SK-N-SH (cell line): ENCODE results near the gene C6orf118. TPM values are rescaled to one million over a fixed set of nuclear protein-coding genes. Genes with fewer than 3 reads are reported as not detected.

Experiments used
- CTCF ChIA-PET: fragments of 300-600, 350-600 bp; formaldehyde crosslinking; extraction: SDS; loops from one replicate; lab custom pipeline; 2021; lab: Yijun Ruan, JAX
- POLR2A ChIA-PET: fragments of 350-600 bp; sonication (Branson Sonifier 250); formaldehyde crosslinking; extraction: SDS; loops from one replicate; lab custom pipeline; 2020; ENCODE audit warnings: antibody characterized with exemption, inconsistent platforms; lab: Yijun Ruan, JAX
- DNase-seq: peaks from one replicate; pipeline ENCODE4 v3.0.0; 2012
- H2AFZ ChIP-seq: fragments of 200-600 bp; sonication (generic); 2 replicates; pipeline ENCODE4 v1.8.1; 2016; ENCODE audit warnings: antibody characterized with exemption, mild to moderate bottlenecking, low read depth
- H3F3A ChIP-seq: fragments of 200-600 bp; sonication (generic); replicated peaks from 2 replicates; pipeline ENCODE3; 2016; ENCODE audit warnings: antibody characterized with exemption, mild to moderate bottlenecking; ENCODE audit not compliant: insufficient read depth
- H3K27ac ChIP-seq, 2 experiments: fragments of 200-500 bp in 1 of 2; fragments of 200-600 bp in 1 of 2; sonication (Bioruptor generic) in 1 of 2; sonication (generic), shearing (Covaris generic) in 1 of 2; 2 replicates each; pipeline versions ENCODE4 v1.5.1 to v1.6.1; 2014 to 2016; ENCODE audit warnings: low read depth in 2 of 2, inconsistent platforms in 1 of 2, low read length in 1 of 2, mild to moderate bottlenecking in 1 of 2, mixed read lengths in 1 of 2
- H3K27me3 ChIP-seq: fragments of 200-600 bp; sonication (generic), shearing (Covaris generic); 2 replicates; pipeline ENCODE4 v1.6.1; 2016; ENCODE audit warnings: mixed run types; ENCODE audit not compliant: insufficient read depth
- H3K36me3 ChIP-seq, 2 experiments: fragments of 200-500 bp in 1 of 2; fragments of 200-600 bp in 1 of 2; sonication (Bioruptor generic) in 1 of 2; sonication (generic) in 1 of 2; replicated peaks in 1 of 2; 2 replicates each; pipeline versions ENCODE3 to v1.5.1; 2014 to 2016; ENCODE audit warnings: low read length in 1 of 2, mild to moderate bottlenecking in 1 of 2; ENCODE audit not compliant: insufficient read depth in 2 of 2, control insufficient read depth in 1 of 2
- H3K4me1 ChIP-seq, 2 experiments: fragments of 200-500 bp in 1 of 2; fragments of 200-600 bp in 1 of 2; sonication (Bioruptor generic) in 1 of 2; sonication (generic), shearing (Covaris generic) in 1 of 2; 2 replicates each; pipeline versions ENCODE4 v1.5.1 to v1.6.1; 2014 to 2016; ENCODE audit warnings: low read depth in 1 of 2, low read length in 1 of 2, mixed run types in 1 of 2; ENCODE audit not compliant: insufficient read depth in 2 of 2, control insufficient read depth in 1 of 2
- H3K4me2 ChIP-seq: fragments of 200-600 bp; sonication (generic), shearing (Covaris generic); 2 replicates; pipeline ENCODE4 v1.6.1; 2017; ENCODE audit warnings: mixed run types
- H3K4me3 ChIP-seq, 2 experiments: fragments of 200-500 bp in 1 of 2; fragments of 200-600 bp in 1 of 2; sonication (Bioruptor generic) in 1 of 2; sonication (generic), shearing (Covaris generic) in 1 of 2; 2 replicates each; pipeline versions ENCODE4 v1.5.1 to v1.8.1; 2014 to 2016; ENCODE audit warnings: low read depth in 2 of 2, inconsistent platforms in 1 of 2, low read length in 1 of 2, mild to moderate bottlenecking in 1 of 2, mixed read lengths in 1 of 2, moderate library complexity in 1 of 2
- H3K79me2 ChIP-seq: fragments of 200-600 bp; sonication (generic); 2 replicates; pipeline ENCODE4 v1.8.1; 2017; ENCODE audit warnings: mild to moderate bottlenecking; ENCODE audit not compliant: insufficient read depth
- H3K9ac ChIP-seq: fragments of 200-600 bp; sonication (generic); 2 replicates; pipeline ENCODE4 v1.6.1; 2017; ENCODE audit warnings: mixed run types
- H3K9me2 ChIP-seq: fragments of 200-600 bp; sonication (generic); 2 replicates; pipeline ENCODE4 v1.6.1; 2017; ENCODE audit warnings: mixed run types
- H3K9me3 ChIP-seq: fragments of 200-600 bp; sonication (generic); 2 replicates; pipeline ENCODE4 v1.6.1; 2017; ENCODE audit warnings: mixed run types, mild to moderate bottlenecking, moderate library complexity
- H4K20me1 ChIP-seq: fragments of 200-600 bp; sonication (generic); 2 replicates; pipeline ENCODE4 v1.6.1; 2017; ENCODE audit warnings: mild to moderate bottlenecking, mixed run types; ENCODE audit not compliant: insufficient read depth
- CHD2 ChIP-seq: fragments of 150-350 bp; IDR thresholded peaks from 2 replicates; pipeline ENCODE4 v1.6.1; 2018; ENCODE audit warnings: low read length; ENCODE audit not compliant: partially characterized antibody
- ELF1 ChIP-seq: IDR thresholded peaks from 2 replicates; pipeline ENCODE4 v1.4.0; 2012
- FOXM1 ChIP-seq: IDR thresholded peaks from 2 replicates; pipeline ENCODE4 v1.4.0; 2012; ENCODE audit warnings: low read depth, mild to moderate bottlenecking
- GATA2 ChIP-seq: sonication (generic); formaldehyde crosslinking; IDR thresholded peaks from 2 replicates; pipeline ENCODE4 v1.5.0; 2020; ENCODE audit warnings: mild to moderate bottlenecking, missing genetic modification reagents
- MXI1 ChIP-seq: IDR thresholded peaks from 2 replicates; pipeline ENCODE4 v1.6.1; 2012; ENCODE audit warnings: mild to moderate bottlenecking, low read depth, low read length, improper control_type of control experiment
- NRF1 ChIP-seq: IDR thresholded peaks from 2 replicates; pipeline ENCODE4 v1.6.1; 2012; ENCODE audit warnings: low read depth, mild to moderate bottlenecking, low read length
- SIN3A ChIP-seq: IDR thresholded peaks from 2 replicates; pipeline ENCODE4 v1.6.1; 2012; ENCODE audit warnings: low read depth, mild to moderate bottlenecking, low read length, moderate library complexity, borderline replicate concordance
- SMC3 ChIP-seq: IDR thresholded peaks from 2 replicates; pipeline ENCODE4 v1.6.1; 2012; ENCODE audit warnings: low read depth, low read length, improper control_type of control experiment
- TEAD4 ChIP-seq: IDR thresholded peaks from 2 replicates; pipeline ENCODE4 v1.4.0; 2012; ENCODE audit warnings: mild to moderate bottlenecking, borderline replicate concordance; ENCODE audit not compliant: insufficient read depth
- YY1 ChIP-seq: IDR thresholded peaks from 2 replicates; pipeline ENCODE4 v1.4.0; 2012; ENCODE audit warnings: low read depth, mild to moderate bottlenecking
- WGBS: methylation state at CpG from one replicate; pipeline ENCODE4 v1.1.6; 2017; ENCODE audit warnings: low lambda C conversion rate; 5-methylcytosine and 5-hydroxymethylcytosine counted together
- polyA plus RNA-seq, 3 experiments: library from polyadenylated mRNA; depleted of rRNA; stranded (reverse); fragments of >200 nt; gene quantifications; 2 replicates each; pipeline ENCODE4 v1.2.3, GENCODE V29; 2012
- TF ChIP-seq, protein P1 (sequence below): IDR thresholded peaks from 2 replicates; pipeline ENCODE4 v1.4.0; 2012; ENCODE audit warnings: low read depth, borderline replicate concordance
- TF ChIP-seq, protein P2 (sequence below): IDR thresholded peaks from 2 replicates; pipeline ENCODE4 v1.4.0; 2012; ENCODE audit warnings: low read depth, borderline replicate concordance
- TF ChIP-seq, protein P3 (sequence below): IDR thresholded peaks from 2 replicates; pipeline ENCODE4 v1.6.1; 2012; ENCODE audit warnings: mild to moderate bottlenecking, low read depth, low read length, moderate library complexity

C6orf118 gene
- polyA plus RNA-seq, 1 of the 3 experiments (the other 2 are of a cell fraction) = not detected

DNA sequence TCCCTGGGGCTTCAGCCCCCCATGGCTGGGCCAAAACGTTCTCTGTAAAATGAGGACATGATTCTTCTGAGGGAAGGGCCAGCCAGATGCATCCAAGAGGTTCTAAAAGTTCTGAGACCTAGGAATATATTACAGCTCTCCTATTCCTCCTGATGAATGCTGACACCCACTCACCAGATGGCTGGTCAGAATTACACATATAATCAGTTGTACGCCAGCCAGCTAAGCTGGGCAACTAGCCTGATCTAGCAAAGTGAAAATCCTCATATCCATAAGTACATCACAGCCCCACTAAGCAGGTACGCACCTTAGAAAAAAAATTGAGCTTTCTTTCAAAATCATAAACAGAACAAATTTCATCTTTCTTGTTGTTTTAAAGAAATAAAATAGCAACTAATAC, 34.8 kb downstream of the C6orf118 start:
- no peak for TF ChIP-seq FOXM1
- TF ChIP-seq, protein P1, sequence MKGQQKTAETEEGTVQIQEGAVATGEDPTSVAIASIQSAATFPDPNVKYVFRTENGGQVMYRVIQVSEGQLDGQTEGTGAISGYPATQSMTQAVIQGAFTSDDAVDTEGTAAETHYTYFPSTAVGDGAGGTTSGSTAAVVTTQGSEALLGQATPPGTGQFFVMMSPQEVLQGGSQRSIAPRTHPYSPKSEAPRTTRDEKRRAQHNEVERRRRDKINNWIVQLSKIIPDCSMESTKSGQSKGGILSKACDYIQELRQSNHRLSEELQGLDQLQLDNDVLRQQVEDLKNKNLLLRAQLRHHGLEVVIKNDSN = no peak
- no peak for TF ChIP-seq TEAD4
- no peaks in the 10 kb centered on the region for H4K20me1 ChIP-seq
- no peak overlapping the region for H2AFZ ChIP-seq
- no peak overlapping the region for H3K4me2 ChIP-seq
- CTCF ChIA-PET = no interaction called here
- H3K9me2 ChIP-seq = no peaks in the 10 kb centered on the region
- H3K79me2 ChIP-seq = no peaks in the 10 kb centered on the region
- 47% methylated on average over 3 of the region's 3 CpGs for WGBS
- no peaks in the 10 kb centered on the region for H3F3A ChIP-seq
- H3K27me3 ChIP-seq = no peaks in the 10 kb centered on the region
- H3K27ac ChIP-seq = no peak overlapping the region
- H3K9me3 ChIP-seq = no peaks in the 10 kb centered on the region
- no peak for DNase-seq
- no peak overlapping the region for H3K9ac ChIP-seq
- no peaks in the 10 kb centered on the region for H3K4me1 ChIP-seq
- POLR2A ChIA-PET = no interaction called here
- no peaks in the 10 kb centered on the region for H3K36me3 ChIP-seq
- no peak overlapping the region for H3K4me3 ChIP-seq

DNA sequence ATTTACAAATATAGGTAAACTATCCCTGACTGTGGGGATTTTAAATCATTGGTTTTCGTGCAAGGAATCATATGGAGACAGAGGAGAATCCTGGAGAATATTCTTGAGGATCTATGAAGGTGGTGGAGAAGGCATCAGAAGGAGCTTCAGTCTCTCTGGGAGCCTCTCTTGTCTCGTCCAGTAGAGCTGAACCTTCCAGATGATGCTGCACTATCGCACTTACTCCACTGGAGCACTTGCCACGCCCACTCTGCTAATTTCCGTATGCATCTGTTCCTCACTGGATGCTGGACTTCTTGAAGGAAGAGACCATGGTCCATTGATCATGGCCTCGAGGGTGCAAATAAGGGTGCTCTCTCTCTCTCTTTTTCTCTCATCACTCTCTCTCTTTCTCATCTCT, 36.8 kb downstream of the C6orf118 start:
- no peaks in the 10 kb centered on the region for H3K4me1 ChIP-seq
- H4K20me1 ChIP-seq = no peaks in the 10 kb centered on the region
- H3K9ac ChIP-seq = no peak overlapping the region
- no peaks in the 10 kb centered on the region for H3K9me2 ChIP-seq
- no peaks in the 10 kb centered on the region for H3F3A ChIP-seq
- H3K27me3 ChIP-seq = no peaks in the 10 kb centered on the region
- TF ChIP-seq, protein P2, sequence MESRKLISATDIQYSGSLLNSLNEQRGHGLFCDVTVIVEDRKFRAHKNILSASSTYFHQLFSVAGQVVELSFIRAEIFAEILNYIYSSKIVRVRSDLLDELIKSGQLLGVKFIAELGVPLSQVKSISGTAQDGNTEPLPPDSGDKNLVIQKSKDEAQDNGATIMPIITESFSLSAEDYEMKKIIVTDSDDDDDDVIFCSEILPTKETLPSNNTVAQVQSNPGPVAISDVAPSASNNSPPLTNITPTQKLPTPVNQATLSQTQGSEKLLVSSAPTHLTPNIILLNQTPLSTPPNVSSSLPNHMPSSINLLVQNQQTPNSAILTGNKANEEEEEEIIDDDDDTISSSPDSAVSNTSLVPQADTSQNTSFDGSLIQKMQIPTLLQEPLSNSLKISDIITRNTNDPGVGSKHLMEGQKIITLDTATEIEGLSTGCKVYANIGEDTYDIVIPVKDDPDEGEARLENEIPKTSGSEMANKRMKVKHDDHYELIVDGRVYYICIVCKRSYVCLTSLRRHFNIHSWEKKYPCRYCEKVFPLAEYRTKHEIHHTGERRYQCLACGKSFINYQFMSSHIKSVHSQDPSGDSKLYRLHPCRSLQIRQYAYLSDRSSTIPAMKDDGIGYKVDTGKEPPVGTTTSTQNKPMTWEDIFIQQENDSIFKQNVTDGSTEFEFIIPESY = no peak
- TF ChIP-seq, protein P3, sequence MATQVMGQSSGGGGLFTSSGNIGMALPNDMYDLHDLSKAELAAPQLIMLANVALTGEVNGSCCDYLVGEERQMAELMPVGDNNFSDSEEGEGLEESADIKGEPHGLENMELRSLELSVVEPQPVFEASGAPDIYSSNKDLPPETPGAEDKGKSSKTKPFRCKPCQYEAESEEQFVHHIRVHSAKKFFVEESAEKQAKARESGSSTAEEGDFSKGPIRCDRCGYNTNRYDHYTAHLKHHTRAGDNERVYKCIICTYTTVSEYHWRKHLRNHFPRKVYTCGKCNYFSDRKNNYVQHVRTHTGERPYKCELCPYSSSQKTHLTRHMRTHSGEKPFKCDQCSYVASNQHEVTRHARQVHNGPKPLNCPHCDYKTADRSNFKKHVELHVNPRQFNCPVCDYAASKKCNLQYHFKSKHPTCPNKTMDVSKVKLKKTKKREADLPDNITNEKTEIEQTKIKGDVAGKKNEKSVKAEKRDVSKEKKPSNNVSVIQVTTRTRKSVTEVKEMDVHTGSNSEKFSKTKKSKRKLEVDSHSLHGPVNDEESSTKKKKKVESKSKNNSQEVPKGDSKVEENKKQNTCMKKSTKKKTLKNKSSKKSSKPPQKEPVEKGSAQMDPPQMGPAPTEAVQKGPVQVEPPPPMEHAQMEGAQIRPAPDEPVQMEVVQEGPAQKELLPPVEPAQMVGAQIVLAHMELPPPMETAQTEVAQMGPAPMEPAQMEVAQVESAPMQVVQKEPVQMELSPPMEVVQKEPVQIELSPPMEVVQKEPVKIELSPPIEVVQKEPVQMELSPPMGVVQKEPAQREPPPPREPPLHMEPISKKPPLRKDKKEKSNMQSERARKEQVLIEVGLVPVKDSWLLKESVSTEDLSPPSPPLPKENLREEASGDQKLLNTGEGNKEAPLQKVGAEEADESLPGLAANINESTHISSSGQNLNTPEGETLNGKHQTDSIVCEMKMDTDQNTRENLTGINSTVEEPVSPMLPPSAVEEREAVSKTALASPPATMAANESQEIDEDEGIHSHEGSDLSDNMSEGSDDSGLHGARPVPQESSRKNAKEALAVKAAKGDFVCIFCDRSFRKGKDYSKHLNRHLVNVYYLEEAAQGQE = no peak
- TF ChIP-seq, protein P1 = no peak
- TF ChIP-seq FOXM1 (no peak), SIN3A (no peak), YY1 (no peak), GATA2 (CRISPR knock-in tag) (no peak), NRF1 (no peak), SMC3 (no peak), ELF1 (no peak), MXI1 (no peak), CHD2 (no peak)
- TF ChIP-seq, all 33 proteins: peak for 0
- H3K27ac ChIP-seq = no peak overlapping the region
- H2AFZ ChIP-seq = no peak overlapping the region
- no peak overlapping the region for H3K4me3 ChIP-seq
- H3K9me3 ChIP-seq = no peaks in the 10 kb centered on the region
- POLR2A ChIA-PET = no interaction called here
- no peaks in the 10 kb centered on the region for H3K36me3 ChIP-seq
- H3K4me2 ChIP-seq = no peak overlapping the region
- no peak for DNase-seq
- WGBS = 20% methylated on average over 6 of the region's 6 CpGs
- CTCF ChIA-PET = no interaction called here
- H3K79me2 ChIP-seq = no peaks in the 10 kb centered on the region
